Fibroblast of the aortic adventitia (primary cell): ENCODE measurements around the gene FOXP1. TPM values are rescaled to one million over a fixed set of nuclear protein-coding genes. Genes with fewer than 3 reads are reported as not detected.
A peak's percentile ranks its signal among the peaks of the same experiment; 100 is the strongest.

Source experiments
- DNase-seq: peaks from one replicate; pipeline ENCODE4 v3.0.0-alpha.2; 2010; ENCODE audit warnings: low read depth
- H3K4me3 ChIP-seq: 2 replicates; pipeline ENCODE4 v1.5.1; 2011; ENCODE audit warnings: low read depth, mild to moderate bottlenecking, control low read depth, low read length, moderate library complexity
- CTCF ChIP-seq: IDR thresholded peaks from 2 replicates; pipeline ENCODE4 v1.5.1; 2011; ENCODE audit warnings: mild to moderate bottlenecking, low read length, control low read depth, inconsistent platforms; ENCODE audit not compliant: insufficient read depth
- total RNA-seq: library from RNA; depleted of rRNA; stranded (reverse); fragments of >200 nt; gene quantifications from 2 replicates; pipeline ENCODE4 v1.2.3, GENCODE V29; 2012; ENCODE audit warnings: low replicate concordance

The FOXP1 gene
- total RNA-seq, 1 donor, result 115 TPM

GRCh38 chr3:71262364-71263265, 320.9 kb downstream of the FOXP1 start:
- DNase-seq, result no peak
- no peak for TF ChIP-seq CTCF
- H3K4me3 ChIP-seq, result no peak overlapping the region

- TF ChIP-seq CTCF, result no peak
- DNase-seq, result no peak
- no peak overlapping the region for H3K4me3 ChIP-seq
These were observed 322.7 kb downstream of the FOXP1 start for GRCh38 chr3:71260782-71261181.

DNA sequence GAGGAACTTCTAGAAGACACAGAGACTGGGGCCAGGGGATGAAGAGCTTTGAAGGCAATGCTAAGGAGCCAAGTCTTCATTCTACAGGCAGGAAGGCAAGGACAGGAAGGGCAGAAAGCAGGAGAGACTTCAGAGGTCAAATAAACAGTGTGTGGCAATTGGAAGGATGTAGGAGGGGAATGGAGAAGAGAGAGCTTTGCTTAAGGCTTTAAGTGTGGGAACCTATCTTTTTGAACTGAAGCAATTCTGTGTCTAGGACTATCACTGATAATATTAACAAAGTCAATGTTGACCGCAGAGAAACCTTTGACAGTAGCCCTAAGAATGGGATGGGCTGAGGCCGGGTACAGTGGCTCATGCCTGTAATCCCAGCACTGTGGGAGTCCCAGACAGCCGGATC, 325.0 kb downstream of the FOXP1 start:
- DNase-seq, result no peak
- TF ChIP-seq CTCF, result no peak
- no peak overlapping the region for H3K4me3 ChIP-seq

GRCh38 chr3:71258116-71258515, 325.4 kb downstream of the FOXP1 start:
- peak; percentile 89 for DNase-seq
- H3K4me3 ChIP-seq, result no peak overlapping the region
- peak; percentile 8 for TF ChIP-seq CTCF

GRCh38 chr3:71255498-71255897, 328.0 kb downstream of the FOXP1 start:
- no peak for DNase-seq
- H3K4me3 ChIP-seq, result no peak overlapping the region
- no peak for TF ChIP-seq CTCF

DNA sequence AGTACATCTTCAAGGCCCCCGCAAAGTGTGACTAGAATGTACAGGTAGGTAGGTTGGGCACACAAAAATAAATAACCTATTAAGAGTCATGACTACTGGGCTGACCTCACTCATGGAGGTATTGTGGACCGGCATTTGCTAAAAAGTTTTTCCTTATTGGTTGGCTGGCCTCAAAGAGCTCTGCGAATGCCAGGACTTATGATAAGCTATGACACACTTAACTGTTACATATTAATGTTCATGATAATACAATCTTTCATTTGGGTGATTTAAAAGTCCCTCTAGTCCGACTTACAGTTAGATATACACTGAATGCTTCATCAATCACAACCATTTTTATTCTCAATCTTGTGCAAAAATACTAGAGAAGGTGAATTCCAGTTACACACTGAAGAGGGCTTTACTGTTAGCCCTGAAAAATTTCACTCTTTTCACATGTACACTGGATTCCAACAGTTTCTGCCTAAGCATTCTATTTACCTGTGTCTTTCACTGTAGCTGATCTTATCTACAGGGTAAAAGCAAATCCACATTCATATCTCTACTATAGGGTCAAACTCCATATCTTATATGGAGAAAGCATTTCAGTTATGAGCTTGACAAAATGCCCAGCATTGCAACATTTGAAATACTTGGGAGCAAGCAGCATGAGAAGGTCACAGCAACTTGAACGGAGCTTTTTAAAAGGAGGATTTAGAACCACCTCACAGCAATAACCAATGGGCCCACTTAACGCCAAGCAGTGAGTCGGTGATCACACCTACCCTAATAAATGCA, 329.1 kb downstream of the FOXP1 start:
- no peak for TF ChIP-seq CTCF
- DNase-seq, result peak; percentile 89
- no peak overlapping the region for H3K4me3 ChIP-seq
